H1 (cell line): ENCODE data around the gene WDR13. TPM values are rescaled to one million over a fixed set of nuclear protein-coding genes. Genes with fewer than 3 reads are reported as not detected.

Experiments used
- CTCF ChIA-PET: fragments of 300-600 bp; sonication (Branson Sonifier 250); formaldehyde crosslinking; loops from one replicate; lab custom pipeline; 2021; ENCODE audit not compliant: partially characterized antibody; lab: Charles Lee
- POLR2A ChIA-PET: fragments of 300-600 bp; sonication (Branson Sonifier 250); formaldehyde crosslinking; loops from one replicate; lab custom pipeline; 2021; ENCODE audit warnings: inconsistent platforms; ENCODE audit not compliant: partially characterized antibody; lab: Charles Lee
- DNase-seq, 2 experiments: peaks; one replicate each; pipeline versions ENCODE4 v3.0.0 to v3.0.0-alpha.2; 2010 to 2022; ENCODE audit warnings: low spot score in 2 of 2, low read depth in 1 of 2, mixed read lengths in 1 of 2
- FAIRE-seq: peaks from 2 replicates; lab custom pipeline; 2011; peaks lifted over from hg19 to GRCh38; lab: Jason Lieb, UNC
- H2AFZ ChIP-seq: 2 replicates; pipeline ENCODE4 v1.8.1; 2012; ENCODE audit warnings: low read length, inconsistent platforms
- H2AK5ac ChIP-seq: 2 replicates; pipeline ENCODE4 v1.6.1; 2013; ENCODE audit warnings: low read depth, low read length
- H2BK120ac ChIP-seq: replicated peaks from 2 replicates; pipeline ENCODE3; 2013; ENCODE audit warnings: low read depth, low read length, inconsistent platforms
- H2BK12ac ChIP-seq: 2 replicates; pipeline ENCODE4 v1.6.1; 2013; ENCODE audit warnings: low read depth, low read length
- H2BK15ac ChIP-seq: 2 replicates; pipeline ENCODE4 v1.6.1; 2013; ENCODE audit warnings: low read length
- H2BK20ac ChIP-seq: 2 replicates; pipeline ENCODE4 v1.6.1; 2013; ENCODE audit warnings: low read length
- H2BK5ac ChIP-seq: 2 replicates; pipeline ENCODE4 v1.6.1; 2013; ENCODE audit warnings: low read depth, low read length
- H3K14ac ChIP-seq: 2 replicates; pipeline ENCODE4 v1.6.1; 2013; ENCODE audit warnings: inconsistent platforms; ENCODE audit not compliant: insufficient read length
- H3K18ac ChIP-seq: 2 replicates; pipeline ENCODE4 v1.6.1; 2013; ENCODE audit warnings: low read length; ENCODE audit errors: extremely low read depth
- H3K23ac ChIP-seq: 2 replicates; pipeline ENCODE4 v1.6.1; 2013; ENCODE audit warnings: inconsistent platforms; ENCODE audit not compliant: insufficient read length
- H3K23me2 ChIP-seq: 2 replicates; pipeline ENCODE4 v1.6.1; 2013; ENCODE audit warnings: low read depth, low read length
- H3K27ac ChIP-seq: 2 replicates; pipeline ENCODE4 v1.6.1; 2011; ENCODE audit warnings: low read depth, low read length, inconsistent platforms
- H3K27me3 ChIP-seq, 4 experiments: replicated peaks in 1 of 4; 1 replicate in 1 of 4; 2 replicates in 3 of 4; pipeline versions ENCODE4 v1.6.1 to v1.8.1; 2011 to 2013; ENCODE audit warnings: low read length in 3 of 4, mild to moderate bottlenecking in 3 of 4, inconsistent platforms in 2 of 4, mixed read lengths in 2 of 4, moderate library complexity in 1 of 4; ENCODE audit not compliant: control insufficient read depth in 3 of 4, insufficient read depth in 3 of 4; ENCODE audit errors: extremely low read depth in 1 of 4
- H3K36me3 ChIP-seq, 4 experiments: 2 replicates each; pipeline versions ENCODE4 v1.6.1 to v1.8.1; 2011 to 2013; ENCODE audit warnings: mild to moderate bottlenecking in 4 of 4, low read length in 3 of 4, moderate library complexity in 2 of 4, control low read depth in 1 of 4, inconsistent platforms in 1 of 4; ENCODE audit not compliant: insufficient read depth in 4 of 4, control insufficient read depth in 2 of 4
- H3K4ac ChIP-seq: replicated peaks from 2 replicates; pipeline ENCODE3; 2013; ENCODE audit warnings: low read length, low read depth, mixed read lengths, inconsistent platforms; ENCODE audit not compliant: insufficient read length
- H3K4me1 ChIP-seq, 4 experiments: replicated peaks in 1 of 4; 1 replicate in 1 of 4; 2 replicates in 3 of 4; pipeline versions ENCODE4 v1.6.1 to v1.8.1; 2011 to 2013; ENCODE audit warnings: low read length in 3 of 4, inconsistent platforms in 2 of 4, mixed read lengths in 1 of 4; ENCODE audit not compliant: insufficient read depth in 4 of 4, control insufficient read depth in 3 of 4
- H3K4me2 ChIP-seq, 2 experiments: 2 replicates each; pipeline versions ENCODE4 v1.6.1 to v1.8.1; 2011 to 2013; ENCODE audit warnings: low read depth in 2 of 2, low read length in 2 of 2, control low read depth in 1 of 2, inconsistent platforms in 1 of 2, mild to moderate bottlenecking in 1 of 2; ENCODE audit not compliant: insufficient read depth in 1 of 2
- H3K4me3 ChIP-seq, 4 experiments: fragments of 200-600, 300-600 bp in 1 of 4; sonication (generic), shearing (Covaris generic), sonication (Bioruptor Twin) in 1 of 4; 2 replicates each; pipeline versions ENCODE4 v1.5.1 to v1.8.1; 2011 to 2016; ENCODE audit warnings: low read length in 4 of 4, low read depth in 3 of 4, control low read depth in 2 of 4, inconsistent platforms in 2 of 4, mild to moderate bottlenecking in 2 of 4, mixed read lengths in 1 of 4, moderate library complexity in 1 of 4; ENCODE audit not compliant: insufficient read depth in 2 of 4; ENCODE audit errors: extremely low read depth in 1 of 4
- H3K56ac ChIP-seq: replicated peaks from 2 replicates; pipeline ENCODE3; 2013; ENCODE audit warnings: low read depth, mild to moderate bottlenecking, mixed read lengths, low read length, inconsistent platforms; ENCODE audit not compliant: insufficient read length
- H3K79me1 ChIP-seq: 2 replicates; pipeline ENCODE4 v1.6.1; 2013; ENCODE audit warnings: low read depth, low read length, control low read depth
- H3K79me2 ChIP-seq, 2 experiments: 2 replicates each; pipeline versions ENCODE4 v1.6.1 to v1.8.1; 2012 to 2013; ENCODE audit warnings: low read length in 2 of 2, mild to moderate bottlenecking in 2 of 2, inconsistent platforms in 1 of 2; ENCODE audit not compliant: insufficient read depth in 2 of 2, control insufficient read depth in 1 of 2
- H3K9ac ChIP-seq, 4 experiments: replicated peaks in 1 of 4; 1 replicate in 1 of 4; 2 replicates in 3 of 4; pipeline versions ENCODE4 v1.6.1 to v1.8.1; 2011 to 2013; ENCODE audit warnings: low read depth in 3 of 4, low read length in 3 of 4, control low read depth in 2 of 4, mild to moderate bottlenecking in 2 of 4, moderate library complexity in 2 of 4, inconsistent platforms in 1 of 4; ENCODE audit errors: extremely low read depth in 1 of 4
- H3K9me3 ChIP-seq, 2 experiments: 2 replicates each; pipeline versions ENCODE4 v1.6.1 to v1.8.1; 2012 to 2013; ENCODE audit warnings: mild to moderate bottlenecking in 2 of 2, moderate library complexity in 2 of 2, control low read depth in 1 of 2, inconsistent platforms in 1 of 2, low read depth in 1 of 2, low read length in 1 of 2, mixed read lengths in 1 of 2; ENCODE audit not compliant: insufficient read depth in 2 of 2
- H4K20me1 ChIP-seq, 2 experiments: replicated peaks in 1 of 2; 2 replicates each; pipeline versions ENCODE3 to v1.8.1; 2011 to 2013; ENCODE audit warnings: inconsistent platforms in 2 of 2, low read length in 2 of 2, mild to moderate bottlenecking in 1 of 2; ENCODE audit not compliant: insufficient read depth in 2 of 2, control insufficient read depth in 1 of 2
- H4K5ac ChIP-seq: 2 replicates; pipeline ENCODE4 v1.6.1; 2013; ENCODE audit warnings: low read length, low read depth, mixed read lengths, inconsistent platforms; ENCODE audit not compliant: insufficient read length
- H4K8ac ChIP-seq: 2 replicates; pipeline ENCODE4 v1.8.0; 2013; ENCODE audit warnings: mild to moderate bottlenecking, moderate library complexity, low read length, inconsistent platforms; ENCODE audit not compliant: insufficient read depth; ENCODE audit errors: extremely low read depth
- H4K91ac ChIP-seq: replicated peaks from 2 replicates; pipeline ENCODE3; 2013; ENCODE audit warnings: low read length, mixed read lengths, inconsistent platforms; ENCODE audit not compliant: insufficient read length
- ASH2L ChIP-seq: fragments of 200-600, 300-600 bp; sonication (generic); IDR thresholded peaks from one replicate; pipeline ENCODE4 v1.7.1; 2017; ENCODE audit warnings: low read length
- BRCA1 ChIP-seq: IDR thresholded peaks from 2 replicates; pipeline ENCODE4 v1.6.1; 2012; ENCODE audit warnings: low read depth, low read length, improper control_type of control experiment
- CBX5 ChIP-seq: fragments of 300-800, 300-1000 bp; sonication (generic); IDR thresholded peaks from 2 replicates; pipeline ENCODE4 v1.7.1; 2016; ENCODE audit warnings: antibody characterized with exemption, low read length, low read depth
- E2F6 ChIP-seq: IDR thresholded peaks from 2 replicates; pipeline ENCODE4 v1.6.1; 2012; ENCODE audit warnings: inconsistent platforms
- HDAC2 ChIP-seq, 2 experiments: fragments of 300-600 bp in 1 of 2; sonication (generic) in 1 of 2; IDR thresholded peaks; 2 replicates each; pipeline ENCODE4 v1.6.1; 2011 to 2012; ENCODE audit warnings: low read depth in 2 of 2, low read length in 2 of 2, mild to moderate bottlenecking in 2 of 2, moderate library complexity in 2 of 2, borderline replicate concordance in 1 of 2, inconsistent platforms in 1 of 2
- PHF8 ChIP-seq: fragments of 200-600 bp; sonication (generic); conservative IDR thresholded peaks from 2 replicates; pipeline ENCODE4 v1.7.1; 2012; ENCODE audit warnings: low read depth, mild to moderate bottlenecking, inconsistent platforms, low read length, moderate library complexity
- RNF2 ChIP-seq: fragments of 200-900, 300-1000 bp; sonication (generic); IDR thresholded peaks from 2 replicates; pipeline ENCODE4 v1.7.1; 2016; ENCODE audit warnings: borderline replicate concordance, low read depth, mild to moderate bottlenecking, antibody characterized with exemption, low read length; ENCODE audit not compliant: poor library complexity, severe bottlenecking; ENCODE audit errors: missing control alignments
- SIN3A ChIP-seq, 2 experiments: IDR thresholded peaks in 1 of 2; conservative IDR thresholded peaks in 1 of 2; 2 replicates each; pipeline ENCODE4 v1.6.1; 2011 to 2012; ENCODE audit warnings: low read length in 2 of 2, improper control_type of control experiment in 1 of 2, low read depth in 1 of 2, mild to moderate bottlenecking in 1 of 2
- SP1 ChIP-seq: IDR thresholded peaks from 2 replicates; pipeline ENCODE4 v1.6.1; 2011; ENCODE audit warnings: low read depth, low read length
- SP4 ChIP-seq: IDR thresholded peaks from 2 replicates; pipeline ENCODE4 v1.6.1; 2012; ENCODE audit warnings: low read length, inconsistent platforms
- TBP ChIP-seq: IDR thresholded peaks from 2 replicates; pipeline ENCODE4 v1.6.1; 2011; ENCODE audit warnings: low read depth, low read length, improper control_type of control experiment
- WGBS, 2 experiments: shearing (Covaris generic) in 1 of 2; methylation state at CpG; one replicate each; pipeline versions ENCODE4 v1.1.6 to v1.1.7; 2013 to 2015; ENCODE audit warnings: low lambda C conversion rate in 2 of 2, mixed read lengths in 2 of 2, inconsistent platforms in 1 of 2, low coverage in 1 of 2, missing lambda C conversion rate in 1 of 2; ENCODE audit not compliant: insufficient replicate concordance in 2 of 2, insufficient coverage in 1 of 2, insufficient read length in 1 of 2; ENCODE audit errors: extremely low coverage in 1 of 2, missing lambda C conversion rate in 1 of 2; 5-methylcytosine and 5-hydroxymethylcytosine counted together
- polyA plus RNA-seq, 7 experiments: library from polyadenylated mRNA; depleted of rRNA in 3 of 7; stranded (reverse) in 5 of 7; unstranded in 2 of 7; fragments of >200 nt in 5 of 7; fragments of 200-250 nt in 2 of 7; gene quantifications; 1 replicate in 5 of 7; 2 replicates in 1 of 7; 4 replicates in 1 of 7; pipeline versions ENCODE4 v1.2.1 to v1.2.3, GENCODE V29; 2011 to 2013; ENCODE audit warnings: missing spikeins in 2 of 7, mixed read lengths in 2 of 7
- total RNA-seq: library from RNA; stranded (reverse); fragmentation: NEBNext Ultra II Directional; extraction: Animal tissue kit (Norgen Biotek cat#: 25700); gene quantifications from 2 replicates; pipeline ENCODE4 v1.2.1, GENCODE V29; 2021

The WDR13 gene
- total and polyA plus RNA-seq, 2 of the 8 experiments (the other 6 are each of a cell fraction or from before 2014, with no cell fraction given) = 19.4 to 46.3 TPM

- H4K8ac ChIP-seq = no peak overlapping the region
- H3K56ac ChIP-seq = no peak overlapping the region
- no peak overlapping the region for H2BK15ac ChIP-seq
- no peak overlapping the region for H4K91ac ChIP-seq
- no peak overlapping the region for H2BK12ac ChIP-seq
- H4K5ac ChIP-seq = no peak overlapping the region
- no peak overlapping the region for H3K14ac ChIP-seq
- H3K4me2 ChIP-seq = no peak overlapping the region
- no peak overlapping the region for H2AK5ac ChIP-seq
- H2BK20ac ChIP-seq = no peak overlapping the region
- no peak overlapping the region for H3K27ac ChIP-seq
- no peak overlapping the region for H2BK120ac ChIP-seq
- no peak overlapping the region for H2AFZ ChIP-seq
- H2BK5ac ChIP-seq = no peak overlapping the region
- H3K4ac ChIP-seq = no peak overlapping the region
- no peaks in the 10 kb centered on the region for H4K20me1 ChIP-seq
- H3K36me3 ChIP-seq = no peaks in the 10 kb centered on the region; a peak in 1 of 8 replicates
- no peak for FAIRE-seq
- H3K23ac ChIP-seq = no peak overlapping the region
- no peaks in the 10 kb centered on the region for H3K79me1 ChIP-seq
- no peaks in the 10 kb centered on the region; the same call in 1 of the 2 replicates for H3K23me2 ChIP-seq
- no peaks in the 10 kb centered on the region for H3K27me3 ChIP-seq
- 89% methylated on average over 9 of the region's 9 CpGs; no CpG with 5 or more reads in 1 of the 2 experiments for WGBS, 2 experiments
- ChIA-PET CTCF (interaction anchor here (1.4 kb wide), 1 partner anchor 15 kb away, joined by 3 read pairs; no protein-coding TSS in a partner anchor), POLR2A (interaction anchor here (0.9 to 6.7 kb wide), 3 partner anchors 10 to 16 kb away, joined by 3 to 27 read pairs (median 13); partner anchors contain the start of gene RBM3)
- no peak overlapping the region for H3K9ac ChIP-seq
- DNase-seq = no peak
- H3K4me1 ChIP-seq = no peaks in the 10 kb centered on the region
- no peaks in the 10 kb centered on the region for H3K79me2 ChIP-seq
- no peaks in the 10 kb centered on the region for H3K9me3 ChIP-seq
- H3K4me3 ChIP-seq = no peak overlapping the region
- TF ChIP-seq TBP (no peak), SIN3A (conservative IDR thresholded peaks at IDR 0.05 in 1 of 2, IDR thresholded peaks at IDR 0.05 in 1 of 2; ENCODE audit: low read depth in 1 of 2, low read length in 2 of 2) (no peak), CBX5 (no peak), PHF8 (no peak), SP4 (no peak), E2F6 (no peak), ASH2L (no peak), HDAC2 (IDR thresholded peaks at IDR 0.05; ENCODE audit: borderline replicate concordance in 1 of 2, low read depth in 2 of 2, low read length in 2 of 2) (no peak), BRCA1 (no peak), RNF2 (no peak), SP1 (no peak)
- H3K18ac ChIP-seq = no peak overlapping the region
Observed at GRCh38 chrX:48591255-48591791, 6.0 kb upstream of the WDR13 start.
